GM18873 (cell line): ENCODE results near the gene PEAR1.

Experiments used
- ATAC-seq: cut with Tn5 transposase; IDR thresholded peaks from one replicate; pipeline ENCODE4 v1.9.1; 2021; ENCODE audit warnings: mild to moderate bottlenecking, moderate library complexity, moderate number of reproducible peaks; ENCODE audit not compliant: unreplicated experiment, low FRiP score

The PEAR1 gene

GRCh38 chr1:156860113-156860627, 33.3 kb upstream of the PEAR1 start:
- no peak for ATAC-seq

DNA sequence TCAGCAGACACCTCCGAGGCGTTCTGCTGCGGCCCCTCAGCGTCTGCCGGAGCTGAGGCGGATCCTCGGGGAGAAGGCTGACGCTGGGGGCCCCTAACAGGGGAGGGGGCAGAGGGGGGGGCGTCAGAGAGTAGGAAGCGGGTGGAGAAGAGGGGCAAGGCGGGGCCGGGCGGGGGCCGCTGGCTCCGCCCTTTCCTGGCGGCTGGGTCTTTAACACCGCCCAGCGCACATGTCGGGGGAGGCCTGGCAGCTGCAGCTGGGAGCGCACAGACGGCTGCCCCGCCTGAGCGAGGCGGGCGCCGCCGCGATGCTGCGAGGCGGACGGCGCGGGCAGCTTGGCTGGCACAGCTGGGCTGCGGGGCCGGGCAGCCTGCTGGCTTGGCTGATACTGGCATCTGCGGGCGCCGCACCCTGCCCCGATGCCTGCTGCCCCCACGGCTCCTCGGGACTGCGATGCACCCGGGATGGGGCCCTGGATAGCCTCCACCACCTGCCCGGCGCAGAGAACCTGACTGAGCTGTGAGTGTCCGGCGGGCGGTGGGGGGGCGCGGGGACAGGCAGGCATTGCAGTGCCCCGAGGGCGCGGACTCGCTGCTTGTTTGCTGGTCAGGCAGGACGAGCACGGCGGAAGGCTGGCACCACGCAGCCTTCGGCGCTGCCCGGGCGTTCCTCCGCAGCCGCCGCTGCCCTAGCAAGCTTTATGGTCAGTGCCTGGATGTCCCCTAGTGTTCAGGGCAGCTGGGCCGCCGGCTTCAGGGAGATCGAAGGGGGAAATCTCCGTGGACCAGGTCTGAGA, 32.7 kb upstream of the PEAR1 start, which contains the start of gene NTRK1:
TSS of gene NTRK1 (plus strand) at position 238 of the 796 bp plus-strand sequence. CDS start at position 308, 70 bp downstream.
- ATAC-seq: no peak

GRCh38 chr1:156862584-156862983, 30.9 kb upstream of the PEAR1 start:
- no peak for ATAC-seq

- ATAC-seq: no peak
These were observed 30.4 kb upstream of the PEAR1 start for GRCh38 chr1:156862997-156863599.

DNA sequence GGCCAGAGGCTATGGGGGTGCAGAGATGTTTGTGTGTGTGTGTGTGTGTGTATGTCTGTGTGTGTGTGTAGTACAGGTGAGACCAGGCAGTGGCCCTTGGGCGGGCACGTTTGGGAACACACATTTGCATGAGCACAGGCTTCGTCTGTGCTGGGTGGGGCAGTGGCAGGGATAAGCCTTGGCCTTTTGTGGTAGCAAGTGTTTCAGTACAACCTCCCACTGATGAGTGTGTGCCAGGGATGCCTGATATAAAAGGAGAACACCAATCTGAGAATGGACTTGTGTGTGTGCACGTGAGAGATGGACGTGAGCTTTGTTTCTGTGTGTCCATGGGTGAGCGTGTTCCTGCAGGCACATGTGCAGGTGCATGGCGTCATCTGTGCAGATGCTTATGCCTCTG, 29.9 kb upstream of the PEAR1 start:
- no peak for ATAC-seq

GRCh38 chr1:156864796-156865195, 28.7 kb upstream of the PEAR1 start:
- no peak for ATAC-seq

DNA sequence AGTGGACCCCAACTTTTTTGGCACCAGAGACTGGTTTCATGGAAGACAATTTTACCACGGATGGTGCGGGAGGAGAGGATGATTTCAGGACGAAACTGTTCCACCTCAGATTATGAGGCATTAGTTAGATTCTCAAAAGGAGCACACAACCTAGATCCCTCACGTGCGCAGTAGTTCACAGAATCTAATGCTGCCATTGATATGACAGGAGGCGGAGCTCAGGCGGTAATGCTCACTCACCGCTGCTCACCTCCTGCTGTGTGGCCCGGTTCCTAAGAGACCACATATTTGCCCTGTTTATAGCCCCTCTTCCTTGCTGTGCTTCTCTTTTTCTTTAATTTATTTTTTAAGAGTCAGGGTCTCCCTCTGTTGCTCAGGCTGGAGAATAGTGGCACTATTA, 28.3 kb upstream of the PEAR1 start:
- no peak for ATAC-seq

GRCh38 chr1:156865865-156866248, 27.7 kb upstream of the PEAR1 start:
- no peak for ATAC-seq

DNA sequence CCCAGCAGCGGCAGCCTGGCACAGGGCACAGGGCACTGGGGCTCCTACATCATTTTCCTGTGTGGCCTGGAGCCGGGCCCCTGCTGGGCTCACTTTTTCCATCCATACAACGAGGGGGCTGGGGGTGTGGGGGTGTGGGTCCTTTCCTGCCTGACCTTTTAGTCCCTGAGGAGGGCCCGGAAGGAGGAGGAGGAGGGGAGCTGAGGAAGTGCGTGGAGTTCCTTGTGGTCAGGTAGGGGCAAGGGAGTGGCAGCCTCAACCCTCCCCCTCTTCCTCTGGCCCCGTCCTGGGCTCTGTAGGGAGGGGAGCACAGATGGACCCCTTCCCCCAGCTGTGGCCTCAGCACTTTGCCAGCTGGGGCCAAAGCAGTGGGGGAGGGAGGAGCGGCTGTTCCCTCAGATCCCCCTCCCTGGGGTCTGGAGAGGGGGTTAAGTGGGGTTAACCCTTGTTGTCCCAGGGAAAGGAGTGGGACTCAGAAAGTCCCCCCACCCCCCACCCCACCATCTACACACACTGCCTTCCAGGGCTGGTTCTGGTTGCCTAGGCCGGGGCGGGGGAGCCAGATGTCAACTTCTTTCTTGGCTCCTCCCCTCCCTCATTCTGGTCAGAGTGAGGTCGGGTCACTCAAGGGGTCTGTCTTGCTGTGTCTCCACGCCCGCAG, 27.1 kb upstream of the PEAR1 start:
- no peak for ATAC-seq

DNA sequence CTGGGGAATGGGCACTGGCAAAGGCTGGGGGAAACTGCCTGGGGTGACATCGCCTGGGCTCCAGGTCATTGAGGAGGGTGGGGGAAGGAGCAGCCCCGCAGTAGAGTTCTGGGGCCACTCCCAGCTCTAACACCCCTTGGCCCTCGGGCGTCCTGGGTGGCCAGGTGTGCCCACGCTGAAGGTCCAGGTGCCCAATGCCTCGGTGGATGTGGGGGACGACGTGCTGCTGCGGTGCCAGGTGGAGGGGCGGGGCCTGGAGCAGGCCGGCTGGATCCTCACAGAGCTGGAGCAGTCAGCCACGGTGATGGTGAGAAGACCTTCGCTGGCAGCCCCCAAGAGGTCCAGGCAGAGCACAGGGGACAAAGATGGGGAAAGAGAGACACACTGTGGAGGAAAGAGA, 25.2 kb upstream of the PEAR1 start:
- ATAC-seq: no peak

DNA sequence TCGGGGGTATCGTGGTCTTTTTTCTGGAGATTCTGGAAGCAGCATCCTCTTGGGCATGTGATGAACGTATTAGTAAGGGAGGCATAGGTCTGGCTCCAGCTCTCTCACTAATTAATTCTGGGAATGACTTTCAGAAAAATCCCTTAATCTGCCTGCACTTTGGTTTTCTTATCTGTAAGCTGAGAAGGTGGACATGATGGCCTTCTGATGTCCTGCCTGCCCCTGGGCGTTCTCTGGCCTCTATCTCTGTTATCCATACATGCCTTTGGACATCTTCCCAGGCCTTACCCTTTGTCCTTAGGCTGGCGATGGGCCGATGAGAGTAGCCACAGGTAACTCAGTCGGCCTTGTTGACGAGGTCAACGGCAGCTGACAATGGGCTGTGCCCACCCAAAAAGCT, 24.1 kb upstream of the PEAR1 start:
- no peak for ATAC-seq

GRCh38 chr1:156873659-156874058, 19.9 kb upstream of the PEAR1 start:
- ATAC-seq: no peak

- no peak for ATAC-seq
These were observed 19.4 kb upstream of the PEAR1 start for GRCh38 chr1:156874142-156874541.

DNA sequence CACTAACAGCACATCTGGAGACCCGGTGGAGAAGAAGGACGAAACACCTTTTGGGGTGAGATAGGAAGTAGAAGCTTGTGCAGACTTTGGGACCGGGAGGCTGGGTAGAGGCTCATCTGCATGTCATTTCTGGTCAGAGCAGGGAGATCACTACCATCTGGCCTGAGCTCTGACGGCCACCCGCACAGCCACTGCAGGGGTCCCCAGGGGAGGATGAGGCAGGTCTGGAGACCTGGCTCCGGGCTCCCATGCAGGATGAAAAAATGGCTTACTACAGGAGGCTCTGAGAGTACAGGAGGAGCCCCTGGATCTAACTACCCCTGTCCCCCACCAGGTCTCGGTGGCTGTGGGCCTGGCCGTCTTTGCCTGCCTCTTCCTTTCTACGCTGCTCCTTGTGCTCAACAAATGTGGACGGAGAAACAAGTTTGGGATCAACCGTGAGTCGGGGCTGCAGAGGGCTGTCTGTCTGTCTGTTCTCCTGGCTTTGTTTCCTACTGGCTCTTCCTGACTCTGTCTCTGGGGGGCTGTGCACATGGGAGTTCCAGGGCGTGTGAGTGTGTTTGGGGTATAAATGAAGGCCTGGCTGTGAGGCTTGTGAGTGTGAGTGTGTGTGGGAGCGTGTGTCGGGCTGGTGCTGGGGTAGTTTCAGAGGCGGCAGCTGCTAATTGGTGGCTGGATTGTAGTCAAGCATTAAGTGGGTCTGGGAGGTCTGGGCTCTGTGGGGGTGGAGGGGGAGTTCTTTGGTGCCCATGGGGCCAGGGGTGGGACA, 18.8 kb upstream of the PEAR1 start:
- no peak for ATAC-seq

GRCh38 chr1:156875341-156875615, 18.2 kb upstream of the PEAR1 start:
- no peak for ATAC-seq

- no peak for ATAC-seq
These were observed 17.2 kb upstream of the PEAR1 start for GRCh38 chr1:156876281-156876680.

DNA sequence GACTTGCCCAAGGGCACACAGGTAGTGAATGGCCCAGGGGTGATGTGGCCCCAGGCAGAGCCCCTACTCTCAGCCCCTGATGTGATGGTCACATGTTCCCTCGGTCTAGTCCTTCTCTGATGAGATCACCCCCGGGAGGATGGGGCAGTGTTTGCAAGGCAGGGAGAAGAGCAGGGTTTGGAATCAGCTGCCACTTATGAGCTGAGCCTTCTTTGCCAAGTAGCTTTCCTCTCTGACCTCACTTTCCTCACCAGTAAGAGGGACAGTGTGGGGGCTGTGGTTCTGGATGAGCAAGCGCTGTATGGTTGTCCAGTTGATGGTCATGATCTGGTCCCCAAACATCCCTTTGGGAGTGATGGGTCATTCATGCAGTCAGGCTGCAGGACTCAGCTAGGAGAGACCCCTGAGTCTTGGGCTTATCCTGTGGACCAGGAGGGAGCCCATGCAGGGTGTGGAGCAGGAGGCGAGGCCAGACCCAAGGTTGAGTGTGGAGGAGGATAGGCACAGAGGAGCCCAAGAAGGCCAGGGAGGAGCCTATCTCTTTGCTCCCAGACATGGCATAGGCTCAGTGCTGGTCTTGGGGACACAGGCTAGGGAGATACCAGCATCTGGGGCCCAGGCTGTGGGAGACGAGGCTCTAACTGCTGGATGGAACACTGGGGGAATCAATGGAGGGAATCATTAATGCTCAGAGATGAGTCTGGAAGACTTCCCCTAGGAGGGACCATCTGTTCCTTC, 15.9 kb upstream of the PEAR1 start:
- no peak for ATAC-seq

- no peak for ATAC-seq
These were observed 13.6 kb upstream of the PEAR1 start for GRCh38 chr1:156879876-156880275.

GRCh38 chr1:156880473-156880872, 13.0 kb upstream of the PEAR1 start:
- no peak for ATAC-seq

GRCh38 chr1:156881101-156881500, 12.4 kb upstream of the PEAR1 start:
- no peak for ATAC-seq
